ENCODE measurements around the gene SLBP.
A peak's percentile ranks its signal among the peaks of the same experiment; 100 is the strongest.

SLBP gene

GRCh38 chr4:1726146-1726934, 14.2 kb upstream of the SLBP start:
- Histone ChIP-seq H3K36me3 (ENCODE audit: insufficient read depth, low read length) (peaks cover 22% of the 10 kb centered on the region; the same call in 1 of the 2 replicates), H3K4me1 (ENCODE audit: control insufficient read depth, insufficient read depth, low read length, unreplicated experiment) (peaks cover 42% of the 10 kb centered on the region), H2AFZ (ENCODE audit: low read length, unreplicated experiment) (no peak overlapping the region), H3K27me3 (ENCODE audit: insufficient read depth, low read length) (no peaks in the 10 kb centered on the region), H3K4me3 (ENCODE audit: low read depth, low read length) (no peak overlapping the region), H3K79me2 (ENCODE audit: control insufficient read depth, insufficient read depth, low read length, unreplicated experiment) (peaks cover 69% of the 10 kb centered on the region), H3K27ac (ENCODE audit: low read depth, low read length) (peak overlapping the region; percentile 21; the same call in 1 of the 2 replicates)

GRCh38 chr4:1725521-1725920, 13.4 kb upstream of the SLBP start:
- H3K36me3 ChIP-seq (ENCODE audit: insufficient read depth, low read length), result peaks cover 16% of the 10 kb centered on the region; the same call in 1 of the 2 replicates
- no peak overlapping the region for H3K27ac ChIP-seq (ENCODE audit: low read depth, low read length)
- peaks cover 63% of the 10 kb centered on the region for H3K79me2 ChIP-seq (ENCODE audit: control insufficient read depth, insufficient read depth, low read length, unreplicated experiment)
- no peak overlapping the region for H2AFZ ChIP-seq (ENCODE audit: low read length, unreplicated experiment)
- no peak overlapping the region for H3K4me3 ChIP-seq (ENCODE audit: low read depth, low read length)
- H3K4me1 ChIP-seq (ENCODE audit: control insufficient read depth, insufficient read depth, low read length, unreplicated experiment), result peaks cover 42% of the 10 kb centered on the region
- H3K27me3 ChIP-seq (ENCODE audit: insufficient read depth, low read length), result no peaks in the 10 kb centered on the region

- Histone ChIP-seq H3K27ac (ENCODE audit: low read depth, low read length) (no peak overlapping the region), H3K4me1 (ENCODE audit: control insufficient read depth, insufficient read depth, low read length, unreplicated experiment) (peaks cover 39% of the 10 kb centered on the region), H3K36me3 (ENCODE audit: insufficient read depth, low read length) (peaks cover 8% of the 10 kb centered on the region; the same call in 1 of the 2 replicates), H3K27me3 (ENCODE audit: insufficient read depth, low read length) (no peaks in the 10 kb centered on the region), H2AFZ (ENCODE audit: low read length, unreplicated experiment) (no peak overlapping the region), H3K4me3 (ENCODE audit: low read depth, low read length) (peak overlapping the region; percentile 82), H3K79me2 (ENCODE audit: control insufficient read depth, insufficient read depth, low read length, unreplicated experiment) (peaks cover 65% of the 10 kb centered on the region)
These were observed 11.1 kb upstream of the SLBP start for GRCh38 chr4:1723131-1723801.

GRCh38 chr4:1722551-1723118, 10.5 kb upstream of the SLBP start:
- no peaks in the 10 kb centered on the region for H3K27me3 ChIP-seq (ENCODE audit: insufficient read depth, low read length)
- peaks cover 33% of the 10 kb centered on the region for H3K4me1 ChIP-seq (ENCODE audit: control insufficient read depth, insufficient read depth, low read length, unreplicated experiment)
- peaks cover 65% of the 10 kb centered on the region for H3K79me2 ChIP-seq (ENCODE audit: control insufficient read depth, insufficient read depth, low read length, unreplicated experiment)
- H3K36me3 ChIP-seq (ENCODE audit: insufficient read depth, low read length), result peaks cover 8% of the 10 kb centered on the region; the same call in 1 of the 2 replicates
- H2AFZ ChIP-seq (ENCODE audit: low read length, unreplicated experiment), result no peak overlapping the region
- no peak overlapping the region for H3K27ac ChIP-seq (ENCODE audit: low read depth, low read length)
- peak overlapping the region; percentile 82 for H3K4me3 ChIP-seq (ENCODE audit: low read depth, low read length)

- peaks cover 70% of the 10 kb centered on the region for H3K79me2 ChIP-seq (ENCODE audit: control insufficient read depth, insufficient read depth, low read length, unreplicated experiment)
- peak overlapping the region; percentile 26; the same call in 1 of the 2 replicates for H3K27ac ChIP-seq (ENCODE audit: low read depth, low read length)
- H2AFZ ChIP-seq (ENCODE audit: low read length, unreplicated experiment), result no peak overlapping the region
- H3K36me3 ChIP-seq (ENCODE audit: insufficient read depth, low read length), result peaks cover 8% of the 10 kb centered on the region; the same call in 1 of the 2 replicates
- no peaks in the 10 kb centered on the region for H3K27me3 ChIP-seq (ENCODE audit: insufficient read depth, low read length)
- H3K4me1 ChIP-seq (ENCODE audit: control insufficient read depth, insufficient read depth, low read length, unreplicated experiment), result peaks cover 26% of the 10 kb centered on the region
- H3K4me3 ChIP-seq (ENCODE audit: low read depth, low read length), result peak overlapping the region; percentile 82
These were observed 9.8 kb upstream of the SLBP start for GRCh38 chr4:1721666-1722550.

GRCh38 chr4:1721003-1721665, 9.0 kb upstream of the SLBP start, which contains the start of the genes TACC3 and TMEM129:
TACC3 (plus strand) TSS chr4:1721521; CDS start chr4:1723422, 1,901 bp downstream.
TMEM129 (minus strand) TSS chr4:1721323; CDS start chr4:1720837, 486 bp downstream.
- peak within 1 kb of the TSS; percentile 55; the same call in 1 of the 2 replicates for H3K27ac ChIP-seq (ENCODE audit: low read depth, low read length)
- peak within 1 kb of the TSS; percentile 82 for H3K4me3 ChIP-seq (ENCODE audit: low read depth, low read length)
- H2AFZ ChIP-seq (ENCODE audit: low read length, unreplicated experiment), result peak within 1 kb of the TSS; percentile 53
- H3K4me1 ChIP-seq (ENCODE audit: control insufficient read depth, insufficient read depth, low read length, unreplicated experiment), result peaks cover 21% of the 10 kb centered on the region
- peaks cover 75% of the 10 kb centered on the region for H3K79me2 ChIP-seq (ENCODE audit: control insufficient read depth, insufficient read depth, low read length, unreplicated experiment)
- H3K36me3 ChIP-seq (ENCODE audit: insufficient read depth, low read length), result peaks cover 8% of the 10 kb centered on the region; the same call in 1 of the 2 replicates
- H3K27me3 ChIP-seq (ENCODE audit: insufficient read depth, low read length), result no peaks in the 10 kb centered on the region

GRCh38 chr4:1720163-1720983, 8.3 kb upstream of the SLBP start:
- Histone ChIP-seq H3K79me2 (ENCODE audit: control insufficient read depth, insufficient read depth, low read length, unreplicated experiment) (peaks cover 71% of the 10 kb centered on the region), H3K4me3 (ENCODE audit: low read depth, low read length) (peak overlapping the region; percentile 82), H2AFZ (ENCODE audit: low read length, unreplicated experiment) (peak overlapping the region; percentile 53), H3K4me1 (ENCODE audit: control insufficient read depth, insufficient read depth, low read length, unreplicated experiment) (peaks cover 21% of the 10 kb centered on the region), H3K36me3 (ENCODE audit: insufficient read depth, low read length) (peaks cover 3% of the 10 kb centered on the region; the same call in 1 of the 2 replicates), H3K27ac (ENCODE audit: low read depth, low read length) (peak overlapping the region; percentile 55; the same call in 1 of the 2 replicates), H3K27me3 (ENCODE audit: insufficient read depth, low read length) (no peaks in the 10 kb centered on the region)

GRCh38 chr4:1718095-1718850, 6.2 kb upstream of the SLBP start:
- no peak overlapping the region; the same call in 1 of the 2 replicates for H3K4me3 ChIP-seq (ENCODE audit: low read depth, low read length)
- H3K4me1 ChIP-seq (ENCODE audit: control insufficient read depth, insufficient read depth, low read length, unreplicated experiment), result peaks cover 33% of the 10 kb centered on the region
- H3K79me2 ChIP-seq (ENCODE audit: control insufficient read depth, insufficient read depth, low read length, unreplicated experiment), result peaks cover 75% of the 10 kb centered on the region
- H3K27ac ChIP-seq (ENCODE audit: low read depth, low read length), result no peak overlapping the region
- no peaks in the 10 kb centered on the region for H3K27me3 ChIP-seq (ENCODE audit: insufficient read depth, low read length)
- no peaks in the 10 kb centered on the region for H3K36me3 ChIP-seq (ENCODE audit: insufficient read depth, low read length)
- no peak overlapping the region for H2AFZ ChIP-seq (ENCODE audit: low read length, unreplicated experiment)
